ENCODE data around the gene OMP. TPM values are rescaled to one million over a fixed set of nuclear protein-coding genes. Genes with fewer than 3 reads are reported as not detected.

The OMP gene
- total RNA-seq, 1 donor = not detected

- Histone ChIP-seq H3K27ac (ENCODE audit: low read depth, low read length) (no peak overlapping the region), H3K4me2 (ENCODE audit: insufficient read depth, low read length) (no peak overlapping the region), H3K27me3 (ENCODE audit: insufficient read depth, low read length) (peaks cover 9% of the 10 kb centered on the region), H3K4me3 (ENCODE audit: insufficient read depth, low read length) (no peak overlapping the region), H3K36me3 (ENCODE audit: insufficient read depth, low read length) (no peaks in the 10 kb centered on the region), H2AFZ (ENCODE audit: low read length) (no peak overlapping the region), H3K79me2 (ENCODE audit: insufficient read depth, low read length) (no peaks in the 10 kb centered on the region), H3K9me3 (ENCODE audit: low read depth, low read length) (no peaks in the 10 kb centered on the region), H4K20me1 (ENCODE audit: insufficient read depth, low read length) (no peaks in the 10 kb centered on the region), H3K4me1 (ENCODE audit: insufficient read depth, low read length) (peaks cover 12% of the 10 kb centered on the region)
- no peak for DNase-seq (ENCODE audit: insufficient read length, low spot score, missing footprints)
- TF ChIP-seq CTCF (IDR thresholded peaks at IDR 0.05; ENCODE audit: extremely low read depth, low read depth, low read length) = no peak
Observed at GRCh38 chr11:77148963-77149715, 46.5 kb downstream of the OMP start.

- H3K9me3 ChIP-seq (ENCODE audit: low read depth, low read length) = no peaks in the 10 kb centered on the region
- DNase-seq (ENCODE audit: insufficient read length, low spot score, missing footprints) = no peak
- H3K79me2 ChIP-seq (ENCODE audit: insufficient read depth, low read length) = no peaks in the 10 kb centered on the region
- H3K36me3 ChIP-seq (ENCODE audit: insufficient read depth, low read length) = no peaks in the 10 kb centered on the region
- H3K4me2 ChIP-seq (ENCODE audit: insufficient read depth, low read length) = no peak overlapping the region
- H3K4me3 ChIP-seq (ENCODE audit: insufficient read depth, low read length) = no peak overlapping the region
- H3K4me1 ChIP-seq (ENCODE audit: insufficient read depth, low read length) = peaks cover 12% of the 10 kb centered on the region
- no peak for TF ChIP-seq CTCF (IDR thresholded peaks at IDR 0.05; ENCODE audit: extremely low read depth, low read depth, low read length)
- H2AFZ ChIP-seq (ENCODE audit: low read length) = no peak overlapping the region
- no peaks in the 10 kb centered on the region for H4K20me1 ChIP-seq (ENCODE audit: insufficient read depth, low read length)
- H3K27me3 ChIP-seq (ENCODE audit: insufficient read depth, low read length) = peaks cover 5% of the 10 kb centered on the region
- H3K27ac ChIP-seq (ENCODE audit: low read depth, low read length) = no peak overlapping the region
Observed at GRCh38 chr11:77149716-77150392, 47.2 kb downstream of the OMP start.

GRCh38 chr11:77150836-77151235, 48.2 kb downstream of the OMP start:
- H3K36me3 ChIP-seq (ENCODE audit: insufficient read depth, low read length) = no peaks in the 10 kb centered on the region
- H3K27ac ChIP-seq (ENCODE audit: low read depth, low read length) = no peak overlapping the region
- peaks cover 12% of the 10 kb centered on the region for H3K4me1 ChIP-seq (ENCODE audit: insufficient read depth, low read length)
- no peaks in the 10 kb centered on the region for H4K20me1 ChIP-seq (ENCODE audit: insufficient read depth, low read length)
- no peak overlapping the region for H3K4me3 ChIP-seq (ENCODE audit: insufficient read depth, low read length)
- no peak overlapping the region for H2AFZ ChIP-seq (ENCODE audit: low read length)
- peaks cover 5% of the 10 kb centered on the region for H3K27me3 ChIP-seq (ENCODE audit: insufficient read depth, low read length)
- no peak overlapping the region for H3K4me2 ChIP-seq (ENCODE audit: insufficient read depth, low read length)
- peak; percentile 75 for DNase-seq (ENCODE audit: insufficient read length, low spot score, missing footprints)
- H3K9me3 ChIP-seq (ENCODE audit: low read depth, low read length) = no peaks in the 10 kb centered on the region
- H3K79me2 ChIP-seq (ENCODE audit: insufficient read depth, low read length) = no peaks in the 10 kb centered on the region
- no peak for TF ChIP-seq CTCF (IDR thresholded peaks at IDR 0.05; ENCODE audit: extremely low read depth, low read depth, low read length)

- H3K36me3 ChIP-seq (ENCODE audit: insufficient read depth, low read length) = no peaks in the 10 kb centered on the region
- H3K9me3 ChIP-seq (ENCODE audit: low read depth, low read length) = no peaks in the 10 kb centered on the region
- no peak for TF ChIP-seq CTCF (IDR thresholded peaks at IDR 0.05; ENCODE audit: extremely low read depth, low read depth, low read length)
- no peaks in the 10 kb centered on the region for H3K79me2 ChIP-seq (ENCODE audit: insufficient read depth, low read length)
- no peak overlapping the region for H3K4me3 ChIP-seq (ENCODE audit: insufficient read depth, low read length)
- H3K27ac ChIP-seq (ENCODE audit: low read depth, low read length) = no peak overlapping the region
- H3K4me2 ChIP-seq (ENCODE audit: insufficient read depth, low read length) = no peak overlapping the region
- no peak overlapping the region for H2AFZ ChIP-seq (ENCODE audit: low read length)
- H3K4me1 ChIP-seq (ENCODE audit: insufficient read depth, low read length) = peaks cover 12% of the 10 kb centered on the region
- H3K27me3 ChIP-seq (ENCODE audit: insufficient read depth, low read length) = peaks cover 3% of the 10 kb centered on the region
- no peaks in the 10 kb centered on the region for H4K20me1 ChIP-seq (ENCODE audit: insufficient read depth, low read length)
- peak; percentile 96 for DNase-seq (ENCODE audit: insufficient read length, low spot score, missing footprints)
Observed at GRCh38 chr11:77151804-77152509, 49.3 kb downstream of the OMP start.

All from osteoblast (primary cell).